IPS-11a (cell line): ENCODE data around the gene CCDC15.
"Not testable (repeated sequence)": the region's sequence is repeated elsewhere in the genome, so short reads cannot be mapped to it uniquely, and the experiment has no call there.

ENCODE experiments used
- H3K4me3 ChIP-seq: one replicate; pipeline ENCODE4 v1.5.1; 2013; ENCODE audit warnings: low read depth, low read length, control low read depth

The CCDC15 gene

DNA sequence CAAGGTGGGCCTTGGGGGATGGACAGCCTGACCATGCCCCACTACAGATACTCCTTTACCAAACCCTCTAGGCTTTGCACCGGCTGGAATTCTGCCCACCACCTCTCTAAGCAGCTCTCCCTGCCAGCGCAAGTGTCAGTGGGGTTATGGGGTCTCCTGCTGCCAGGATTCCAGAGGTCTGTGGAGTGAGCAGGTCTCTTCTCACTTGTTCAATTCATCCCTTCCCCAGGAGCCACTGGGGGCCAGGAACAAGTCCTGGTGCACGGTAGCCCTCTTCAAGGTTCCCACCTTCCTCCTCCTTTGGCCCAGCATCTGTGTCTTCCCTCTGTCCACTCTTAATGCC lies 30.5 kb downstream of the CCDC15 start:
- no peak overlapping the region for H3K4me3 ChIP-seq

DNA sequence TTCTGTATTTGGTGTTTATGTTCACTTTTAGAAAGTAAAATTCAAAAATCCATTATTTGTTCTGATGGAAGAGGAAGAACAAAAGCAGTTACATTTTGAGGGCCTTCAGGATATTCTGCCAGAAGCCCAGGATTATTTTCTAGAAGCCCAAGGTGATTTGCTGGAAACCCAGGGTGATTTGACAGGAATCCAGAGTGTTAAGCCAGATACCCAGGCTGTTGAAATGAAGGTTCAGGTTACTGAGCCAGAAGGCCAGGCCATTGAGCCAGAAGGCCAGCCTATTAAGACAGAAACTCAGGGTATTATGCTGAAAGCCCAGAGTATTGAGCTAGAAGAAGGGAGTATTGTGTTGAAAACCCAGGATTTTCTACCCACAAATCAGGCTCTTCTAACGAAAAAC lies 33.1 kb downstream of the CCDC15 start:
- no peak overlapping the region for H3K4me3 ChIP-seq

DNA sequence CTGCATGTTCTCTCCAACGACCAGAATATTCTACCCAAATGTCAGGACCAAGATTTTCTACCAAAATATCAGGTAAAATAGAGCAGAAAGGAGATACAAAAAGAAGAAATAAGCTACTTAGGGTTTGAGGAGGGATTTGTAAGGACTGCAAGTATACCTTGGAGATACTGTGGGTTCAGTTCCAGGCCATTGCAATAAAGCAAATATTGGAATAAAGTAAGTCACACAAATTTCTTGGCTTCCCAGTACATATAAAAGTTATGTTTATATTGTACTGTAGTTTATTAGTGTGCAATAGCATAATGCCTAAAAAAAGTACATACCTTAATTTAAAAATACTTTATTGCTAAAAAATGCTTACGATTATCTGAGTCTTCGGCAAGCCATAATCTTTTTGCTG lies 34.1 kb downstream of the CCDC15 start:
- H3K4me3 ChIP-seq = no peak overlapping the region

DNA sequence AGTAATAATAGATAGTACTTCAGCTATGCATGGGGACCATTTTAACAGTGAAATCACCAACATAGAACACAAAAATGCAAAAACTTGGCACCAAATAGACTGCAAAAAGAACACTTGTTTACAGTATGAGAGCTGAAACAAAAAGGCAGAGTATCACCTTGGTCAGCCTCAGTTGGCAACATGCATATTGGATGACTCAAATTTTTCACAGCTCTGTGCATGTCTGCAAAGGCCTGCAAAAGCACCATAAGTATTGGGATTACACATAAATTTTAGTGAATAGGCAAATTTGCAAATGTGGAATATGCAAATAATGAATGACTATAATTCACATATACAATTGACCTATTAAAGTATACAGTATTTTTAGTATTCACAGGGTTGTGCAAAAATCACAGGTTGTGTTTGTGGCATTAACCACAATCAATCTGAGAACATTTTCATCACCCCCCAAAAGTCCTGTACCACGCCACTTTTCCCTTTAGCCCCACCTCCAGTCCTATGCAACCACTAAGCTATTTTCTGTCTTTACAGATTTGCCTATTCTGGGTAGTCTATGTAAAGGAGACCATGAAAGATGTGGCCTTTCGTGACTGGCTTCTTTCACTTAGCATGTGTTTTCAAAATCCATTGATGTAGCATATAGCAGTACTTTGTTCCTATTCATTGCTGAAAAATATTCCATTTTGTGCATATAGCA lies 47.2 kb downstream of the CCDC15 start:
- H3K4me3 ChIP-seq = no peak overlapping the region

DNA sequence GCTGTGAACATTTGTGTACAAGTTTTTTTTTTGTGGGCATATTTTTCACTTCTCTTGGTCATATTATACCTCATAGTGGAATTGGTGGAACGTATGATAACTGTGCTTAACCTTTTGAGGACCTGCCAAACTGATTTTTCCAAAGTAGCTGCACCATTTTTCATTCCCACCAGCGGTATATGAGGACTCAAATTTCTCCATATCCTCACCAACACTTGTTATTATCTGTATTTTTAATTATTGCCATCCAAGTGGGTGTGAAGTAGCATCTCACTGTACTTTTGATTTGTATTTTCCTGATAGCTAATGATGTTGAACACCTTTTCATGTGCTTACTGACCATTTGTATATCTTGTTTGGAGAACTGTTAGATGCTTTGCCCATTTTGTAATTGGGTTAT lies 47.8 kb downstream of the CCDC15 start:
- H3K4me3 ChIP-seq = no peak overlapping the region

DNA sequence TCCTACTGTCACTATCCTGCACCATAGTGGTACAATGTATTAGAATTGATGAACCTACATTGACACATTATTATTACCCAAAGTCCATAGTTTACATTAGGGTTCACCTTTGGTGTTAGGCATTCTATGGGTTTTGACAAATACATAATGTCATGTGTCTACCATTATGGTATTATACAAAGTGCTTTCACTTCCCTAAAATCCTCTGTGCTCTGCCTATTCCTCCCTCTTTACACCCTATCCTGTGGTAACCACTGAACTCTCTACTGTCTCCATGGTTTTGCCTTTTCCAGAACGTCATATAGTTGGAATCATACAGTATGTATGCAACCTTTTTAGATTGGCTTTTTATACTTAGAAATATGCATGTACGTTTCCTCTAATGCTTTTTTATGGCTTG lies 51.5 kb downstream of the CCDC15 start:
- no peak overlapping the region for H3K4me3 ChIP-seq

DNA sequence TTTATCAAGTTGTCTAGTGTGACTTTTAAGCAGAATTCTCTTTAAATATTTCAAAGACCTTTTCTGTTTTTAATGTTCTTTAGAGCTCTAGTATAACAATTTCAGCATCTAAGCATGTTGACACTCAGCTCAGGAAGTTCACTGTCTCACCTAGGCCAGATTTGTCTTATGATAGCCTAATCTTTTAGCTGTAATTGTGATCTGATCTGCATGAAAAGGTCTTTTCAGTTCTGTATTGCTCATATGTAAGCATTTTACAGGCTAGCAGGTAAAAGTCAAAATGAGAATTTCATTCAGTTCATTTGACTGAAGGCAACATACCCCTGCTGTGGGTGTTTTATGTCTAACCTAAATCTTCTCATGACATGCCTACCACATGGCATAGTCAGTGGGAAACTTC lies 62.4 kb downstream of the CCDC15 start:
- H3K4me3 ChIP-seq = no peak overlapping the region

DNA sequence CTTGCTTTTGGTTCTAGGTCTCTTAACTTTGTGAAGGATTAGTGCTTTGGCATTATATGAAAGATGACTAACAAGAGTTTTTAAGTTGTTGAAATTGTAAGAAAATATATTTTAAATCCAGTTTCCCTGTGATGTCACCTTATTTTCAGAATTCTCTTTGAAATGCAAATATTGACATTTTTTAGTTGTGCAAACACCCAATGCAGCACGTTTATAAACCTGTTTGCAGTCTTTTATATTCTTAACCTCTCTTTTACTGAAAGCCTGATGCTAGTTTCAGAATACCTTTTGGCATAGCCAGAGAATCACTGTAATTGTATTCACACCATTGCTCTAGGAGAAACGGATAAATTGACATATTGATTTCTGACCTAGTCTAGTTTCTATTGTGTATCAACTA lies 66.3 kb downstream of the CCDC15 start:
- no peak overlapping the region for H3K4me3 ChIP-seq

DNA sequence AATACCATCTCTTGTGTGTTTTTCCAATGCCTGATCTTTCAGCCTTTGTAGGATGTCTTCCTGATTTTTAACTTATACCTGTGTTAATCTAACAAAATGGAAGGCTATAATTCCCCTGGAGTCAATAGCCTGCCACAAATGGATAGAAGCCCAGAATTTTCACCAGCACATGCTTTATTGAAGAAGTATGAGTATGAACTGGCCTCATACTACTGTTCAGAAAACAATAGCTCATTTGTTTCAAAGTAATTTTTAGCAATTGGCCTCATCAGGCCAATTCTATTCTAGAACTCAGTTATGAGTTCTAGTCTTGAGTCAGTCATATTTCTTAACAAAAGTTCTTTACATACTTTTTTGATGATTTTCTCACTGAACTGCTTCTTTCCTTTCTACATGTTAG lies 68.5 kb downstream of the CCDC15 start:
- H3K4me3 ChIP-seq = no peak overlapping the region

DNA sequence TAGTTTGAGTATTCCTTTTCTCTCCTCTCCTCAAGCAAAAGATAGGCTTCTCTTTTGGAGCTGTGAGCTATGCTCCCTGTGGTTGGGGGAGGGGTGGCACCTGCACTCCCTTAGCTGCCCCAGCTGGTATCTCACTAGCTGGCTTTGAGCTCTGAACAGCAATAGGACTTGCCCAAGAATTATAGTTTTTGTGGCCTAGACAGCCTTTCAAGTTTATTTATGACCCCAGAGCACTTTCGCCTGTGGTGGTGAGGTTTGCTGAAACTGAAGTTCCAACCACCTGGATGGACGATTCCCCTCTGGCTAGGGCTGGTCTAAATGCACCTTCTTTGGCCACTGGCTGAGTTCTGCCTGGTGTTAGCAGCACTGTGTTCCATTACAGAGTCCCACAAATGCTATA lies 72.0 kb downstream of the CCDC15 start:
- no peak overlapping the region for H3K4me3 ChIP-seq

DNA sequence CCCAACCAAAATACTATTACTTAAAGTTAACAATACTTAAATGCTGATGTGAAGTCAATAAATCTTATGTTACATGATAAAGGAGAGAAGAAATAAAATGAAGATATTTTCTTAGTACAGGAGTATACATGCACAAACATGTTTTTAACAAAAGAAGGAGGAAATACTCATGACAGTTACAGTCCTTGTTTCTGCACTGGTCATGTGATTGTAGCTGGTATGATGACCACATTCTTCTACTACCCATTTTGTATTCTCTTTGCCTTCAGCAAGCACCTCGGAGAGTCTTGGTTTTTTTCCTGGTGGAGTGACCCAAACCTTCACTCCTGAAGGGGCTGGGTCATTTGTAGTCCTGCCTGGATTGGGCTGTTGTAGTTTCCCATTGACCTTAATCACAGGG lies 75.4 kb downstream of the CCDC15 start:
- H3K4me3 ChIP-seq = not testable (repeated sequence)

DNA sequence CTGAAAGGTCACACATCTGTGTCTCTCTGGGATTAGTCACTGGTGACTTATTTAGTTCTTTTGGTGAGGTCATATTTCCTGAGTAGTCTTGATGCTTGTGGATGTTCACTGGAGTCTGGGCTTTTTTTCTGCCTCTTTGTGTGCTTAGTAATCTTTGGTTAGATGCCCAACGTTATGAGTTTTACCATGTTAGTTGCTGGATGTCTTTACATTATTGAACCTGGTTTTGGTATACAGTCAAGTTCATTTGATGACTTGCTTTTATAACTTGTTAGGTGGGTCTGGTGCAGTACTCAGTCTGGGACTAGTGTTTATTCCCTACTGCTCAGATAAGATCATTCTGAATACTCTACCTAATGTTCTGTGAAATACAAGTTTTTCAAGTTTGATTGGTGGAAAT lies 82.9 kb downstream of the CCDC15 start:
- H3K4me3 ChIP-seq = no peak overlapping the region

DNA sequence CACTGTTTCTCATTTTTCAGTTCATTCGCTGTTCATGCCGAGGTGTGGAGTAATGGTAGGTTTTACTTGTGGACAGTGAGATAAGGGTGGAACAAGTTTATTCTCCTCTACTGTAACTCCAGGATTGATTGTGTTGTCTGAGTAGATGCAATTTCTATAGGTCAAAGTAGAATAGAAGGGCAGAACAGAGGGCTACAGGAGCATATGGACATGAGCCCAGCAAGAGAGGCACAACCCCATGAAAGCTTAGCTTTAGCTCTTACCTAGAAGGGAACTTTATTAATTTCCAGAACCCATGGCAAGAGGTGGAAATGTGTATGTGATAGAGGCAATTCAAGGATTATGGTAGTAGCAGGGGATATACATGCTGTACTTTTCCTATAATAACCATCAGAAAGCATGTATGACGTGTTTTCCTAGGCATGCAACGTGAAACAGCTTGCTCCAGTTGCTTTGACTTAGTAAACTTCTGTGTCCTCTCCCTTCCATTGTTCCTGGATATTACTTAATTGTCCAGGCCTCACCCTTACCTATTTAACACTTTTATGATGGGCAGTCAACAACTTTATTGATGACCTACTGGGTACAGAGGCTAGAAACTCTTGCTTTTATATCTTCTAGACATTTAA lies 95.3 kb downstream of the CCDC15 start:
- no peak overlapping the region for H3K4me3 ChIP-seq

DNA sequence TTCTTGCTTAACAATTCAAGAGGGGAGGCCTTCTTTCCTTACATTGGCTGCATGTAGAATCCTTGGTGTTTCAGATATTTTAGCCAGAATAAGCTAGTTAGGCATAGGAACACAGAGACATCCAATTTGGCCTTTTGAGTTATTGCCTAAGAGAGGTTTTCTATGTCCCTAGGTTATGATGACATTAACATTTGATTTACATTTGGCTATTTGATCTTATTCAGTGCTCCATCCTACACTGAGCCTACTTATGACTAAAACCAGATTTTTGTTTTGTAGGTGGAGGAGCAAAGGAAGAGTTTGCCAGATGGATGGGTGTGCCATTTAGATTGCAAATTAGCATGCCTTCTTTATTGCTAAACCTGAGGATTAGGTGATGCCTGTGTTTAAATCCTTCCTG lies 98.0 kb downstream of the CCDC15 start:
- H3K4me3 ChIP-seq = no peak overlapping the region

DNA sequence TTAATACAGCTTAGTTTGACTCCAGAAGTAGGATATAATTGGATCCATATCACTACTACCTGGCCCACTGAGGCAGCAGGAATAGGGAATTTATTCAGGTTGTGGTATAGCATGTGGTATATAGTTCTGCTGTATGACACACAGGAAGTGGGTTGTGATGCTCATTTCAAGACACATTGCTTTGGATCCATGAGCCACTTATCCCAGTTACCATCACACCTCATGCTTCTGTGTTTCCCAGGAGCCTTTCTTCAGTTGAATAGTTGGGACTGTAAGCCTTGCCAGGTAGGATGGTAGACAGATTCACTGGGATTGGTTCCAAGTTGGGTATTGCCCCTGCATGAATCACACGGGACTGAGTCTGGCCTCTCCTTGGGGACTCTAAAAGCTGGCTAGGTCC lies 99.2 kb downstream of the CCDC15 start:
- H3K4me3 ChIP-seq = no peak overlapping the region

DNA sequence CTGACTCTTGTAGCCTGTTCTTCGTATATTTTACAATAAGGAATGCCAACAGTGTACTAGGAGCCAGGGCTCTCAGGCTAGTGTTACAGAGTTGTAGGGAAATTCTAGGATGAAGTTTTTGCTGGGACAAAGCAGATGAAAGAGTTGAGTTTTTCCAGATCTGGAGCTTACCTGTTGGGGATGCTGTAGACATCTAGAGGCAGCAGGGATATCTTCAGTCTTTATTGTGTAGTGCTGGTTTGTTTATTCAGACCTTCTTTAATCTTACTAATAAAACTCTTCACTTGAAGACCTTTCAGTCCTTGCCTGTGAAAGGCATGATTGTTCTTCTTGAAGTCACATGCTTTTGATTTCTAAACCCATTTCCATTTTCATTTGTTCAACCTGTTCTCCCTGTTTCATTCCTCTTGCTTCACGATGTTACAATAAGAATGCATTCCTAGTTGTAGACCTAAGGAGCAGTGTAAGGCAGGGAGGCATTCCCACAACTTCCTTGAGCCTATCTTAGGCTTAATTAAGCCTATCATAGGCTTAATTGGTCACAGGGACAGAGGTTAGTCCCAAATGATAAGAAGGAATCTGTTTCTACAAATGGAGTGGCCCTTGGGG lies 101.2 kb downstream of the CCDC15 start:
- no peak overlapping the region for H3K4me3 ChIP-seq

DNA sequence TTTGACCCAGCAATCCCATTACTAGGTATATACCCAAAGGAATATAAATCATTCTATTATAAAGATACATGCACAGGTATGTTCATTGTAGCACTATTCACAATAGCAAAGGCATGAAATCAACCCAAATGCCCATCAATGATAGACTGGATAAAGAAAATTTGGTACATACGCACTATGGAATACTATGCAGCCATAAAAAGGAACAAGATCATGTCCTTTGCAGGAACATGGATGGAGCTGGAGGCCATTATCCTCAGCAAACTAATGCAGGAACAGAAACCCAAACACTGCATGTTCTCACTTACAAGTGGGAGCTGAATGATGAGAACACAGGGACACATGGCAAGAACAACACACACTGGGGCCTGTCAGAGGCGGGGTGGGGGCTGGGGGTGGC lies 102.1 kb downstream of the CCDC15 start:
- not testable (repeated sequence) for H3K4me3 ChIP-seq

DNA sequence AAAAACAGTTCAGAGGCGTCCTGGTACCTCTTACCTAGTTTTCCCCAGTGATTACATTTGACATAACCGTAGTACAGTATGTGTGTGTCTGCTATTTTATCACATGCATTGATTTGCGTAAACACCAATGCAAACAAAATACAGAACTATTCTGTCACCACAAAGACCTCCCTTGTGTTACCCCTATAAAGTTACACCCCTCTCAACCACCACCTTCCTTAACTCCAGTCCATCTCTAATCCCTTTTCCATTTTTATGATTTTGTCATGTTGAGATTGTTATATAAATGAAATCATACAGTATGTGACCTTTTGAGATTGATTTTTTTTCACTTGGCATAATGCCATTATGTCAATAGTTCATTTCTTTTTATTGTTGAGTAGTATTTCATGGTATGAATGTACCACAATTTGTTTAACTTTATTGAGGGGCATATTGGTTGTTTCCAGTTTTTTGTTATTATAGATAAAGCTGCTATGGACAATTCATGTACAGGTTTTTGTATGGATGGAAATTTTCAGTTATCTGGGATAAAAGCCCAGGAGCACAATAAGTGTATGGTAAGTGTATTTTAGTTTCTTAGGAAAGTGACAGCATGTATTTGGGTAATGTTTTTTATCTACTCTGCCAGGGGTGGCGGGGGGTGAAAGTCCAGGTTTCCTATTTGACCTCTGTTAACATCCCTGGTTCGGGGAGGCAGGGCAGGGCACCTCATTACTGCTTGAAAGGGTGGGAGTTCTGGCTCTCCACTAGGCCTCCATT lies 103.1 kb downstream of the CCDC15 start:
- no peak overlapping the region for H3K4me3 ChIP-seq

DNA sequence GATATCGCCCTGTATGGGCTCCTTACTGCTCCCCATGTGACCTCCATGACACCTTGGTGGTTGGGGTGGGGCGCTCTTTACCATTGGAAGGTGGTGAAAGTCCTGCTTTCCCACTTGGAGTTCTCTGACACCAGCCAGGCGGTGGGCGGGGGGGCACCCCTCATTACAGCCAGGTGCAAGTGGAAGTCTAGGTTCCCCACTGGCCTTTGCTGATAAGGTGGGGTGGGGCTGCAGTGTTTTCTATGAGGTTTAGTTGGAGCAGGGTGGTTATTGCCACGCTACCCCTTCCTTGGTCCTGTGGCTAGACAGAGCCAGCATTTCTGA lies 103.7 kb downstream of the CCDC15 start:
- H3K4me3 ChIP-seq = no peak overlapping the region

DNA sequence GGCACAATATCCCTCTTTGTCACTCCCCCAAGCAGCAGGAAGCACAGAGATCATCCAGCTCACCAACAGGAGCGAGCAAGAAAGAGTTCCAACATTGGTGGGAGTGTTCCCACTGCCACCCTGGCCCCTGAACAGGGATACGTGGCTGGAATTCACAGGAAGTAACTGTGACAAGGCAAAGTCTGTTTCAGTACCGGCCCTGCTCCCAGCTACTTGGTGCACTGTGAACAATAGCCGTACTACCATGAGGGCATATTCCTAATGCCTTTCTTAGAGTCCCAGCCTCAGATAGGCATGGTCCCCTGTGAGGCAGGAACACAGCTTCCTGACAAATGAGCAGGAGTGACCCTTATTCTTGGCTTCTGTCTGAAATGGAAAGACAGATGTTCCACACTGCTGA lies 107.3 kb downstream of the CCDC15 start:
- no peak overlapping the region for H3K4me3 ChIP-seq

DNA sequence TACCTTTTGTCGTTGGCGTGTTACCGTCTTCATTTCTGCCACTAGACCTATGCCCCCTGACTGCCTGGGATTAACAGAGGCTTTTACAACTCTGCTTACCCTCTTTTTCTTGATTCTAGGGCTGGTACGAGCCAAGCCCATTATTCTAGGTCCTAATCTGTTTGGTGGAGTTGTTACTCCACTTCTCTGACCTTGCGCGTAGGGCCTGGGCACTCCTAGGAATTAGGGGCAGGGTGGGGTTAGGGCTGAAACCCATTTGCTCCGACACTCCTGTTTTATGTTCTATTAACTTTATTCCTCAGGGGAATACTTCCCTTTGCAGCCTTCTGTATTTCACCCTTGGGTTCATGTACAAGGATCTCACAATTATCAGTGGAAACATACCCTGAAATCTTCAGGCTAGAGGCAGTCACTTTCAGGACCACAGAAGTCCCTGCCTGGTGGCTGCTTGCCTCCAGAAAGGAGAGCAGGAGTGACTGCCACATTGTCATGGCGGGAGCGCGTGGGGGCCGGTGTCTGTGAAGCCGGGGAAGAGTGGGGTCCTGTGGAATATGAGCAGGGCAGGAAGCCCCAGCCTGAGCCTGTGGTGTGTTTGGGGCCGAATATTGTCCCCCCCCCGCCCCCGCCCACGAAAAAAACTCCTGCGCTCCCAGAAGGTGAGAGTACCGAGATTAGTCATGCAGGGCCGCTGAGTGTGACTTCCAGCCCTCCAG lies 108.4 kb downstream of the CCDC15 start:
- H3K4me3 ChIP-seq = peak overlapping the region; percentile 67
